ACC112 (cell line): ENCODE results near the gene SCAPER.
"Not testable (repeated sequence)": the region's sequence is repeated elsewhere in the genome, so short reads cannot be mapped to it uniquely, and the experiment has no call there.

Source experiments
- H2AFZ ChIP-seq: fragments of 200-600 bp; sonication (generic); one replicate; pipeline ENCODE4 v1.6.0; 2017; ENCODE audit warnings: antibody characterized with exemption, low read length; ENCODE audit not compliant: unreplicated experiment
- H3K27ac ChIP-seq: fragments of 200-600 bp; sonication (generic); 2 replicates; pipeline ENCODE4 v1.5.1; 2014; ENCODE audit warnings: low read depth, mild to moderate bottlenecking, antibody characterized with exemption, low read length, moderate library complexity
- H3K27me3 ChIP-seq: fragments of 200-600 bp; sonication (generic); 2 replicates; pipeline ENCODE4 v1.6.1; 2014; ENCODE audit warnings: mild to moderate bottlenecking, antibody characterized with exemption, low read length, moderate library complexity, mixed read lengths; ENCODE audit not compliant: insufficient read depth
- H3K36me3 ChIP-seq: fragments of 200-600 bp; sonication (generic); 2 replicates; pipeline ENCODE4 v1.6.1; 2016; ENCODE audit warnings: mild to moderate bottlenecking, antibody characterized with exemption, low read length, moderate library complexity, mixed read lengths; ENCODE audit not compliant: insufficient read depth
- H3K4me1 ChIP-seq: fragments of 200-600 bp; sonication (generic); one replicate; pipeline ENCODE4 v1.6.1; 2016; ENCODE audit warnings: low read length, mixed read lengths; ENCODE audit not compliant: insufficient read depth, unreplicated experiment, control insufficient read depth
- H3K4me3 ChIP-seq: fragments of 200-600 bp; sonication (generic); 2 replicates; pipeline ENCODE4 v1.5.1; 2014; ENCODE audit warnings: mild to moderate bottlenecking, low read depth, low read length
- H3K79me2 ChIP-seq: fragments of 200-600 bp; sonication (generic); one replicate; pipeline ENCODE4 v1.6.0; 2016; ENCODE audit warnings: low read length; ENCODE audit not compliant: control insufficient read depth, unreplicated experiment, insufficient read depth

SCAPER gene

DNA sequence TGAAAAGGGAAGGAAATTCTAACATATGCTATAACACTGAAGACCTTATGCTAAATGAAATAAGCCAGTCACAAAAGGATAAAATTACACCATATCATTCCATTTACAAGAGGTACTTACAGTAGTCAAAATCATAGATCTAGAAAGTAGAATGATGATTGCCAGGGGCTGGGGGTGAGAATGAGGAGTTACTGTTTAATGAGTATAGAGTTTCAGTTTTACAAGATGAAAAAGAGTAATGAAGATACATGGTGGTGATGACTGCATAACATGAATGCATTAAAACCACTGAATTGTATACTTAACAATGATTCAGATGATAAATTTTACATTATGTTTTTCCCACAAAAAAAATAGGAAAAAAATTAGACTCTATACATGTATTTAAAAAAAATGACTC is 152.6 kb downstream of the SCAPER start:
- H2AFZ ChIP-seq, result no peak overlapping the region
- H3K79me2 ChIP-seq, result no peaks in the 10 kb centered on the region
- no peak overlapping the region for H3K27ac ChIP-seq
- no peaks in the 10 kb centered on the region for H3K4me1 ChIP-seq
- H3K4me3 ChIP-seq, result no peak overlapping the region
- no peaks in the 10 kb centered on the region for H3K36me3 ChIP-seq
- no peaks in the 10 kb centered on the region for H3K27me3 ChIP-seq

GRCh38 chr15:76737573-76737972 is 167.6 kb downstream of the SCAPER start:
- no peak overlapping the region for H3K27ac ChIP-seq
- no peak overlapping the region for H2AFZ ChIP-seq
- H3K4me1 ChIP-seq, result no peaks in the 10 kb centered on the region
- H3K4me3 ChIP-seq, result no peak overlapping the region
- H3K27me3 ChIP-seq, result no peaks in the 10 kb centered on the region
- no peaks in the 10 kb centered on the region for H3K36me3 ChIP-seq
- H3K79me2 ChIP-seq, result no peaks in the 10 kb centered on the region

- not testable (repeated sequence) for H3K36me3 ChIP-seq, H2AFZ ChIP-seq, H3K4me3 ChIP-seq, H3K4me1 ChIP-seq, H3K79me2 ChIP-seq, H3K27me3 ChIP-seq, H3K27ac ChIP-seq
These were observed 172.8 kb downstream of the SCAPER start for GRCh38 chr15:76732321-76732720.

DNA sequence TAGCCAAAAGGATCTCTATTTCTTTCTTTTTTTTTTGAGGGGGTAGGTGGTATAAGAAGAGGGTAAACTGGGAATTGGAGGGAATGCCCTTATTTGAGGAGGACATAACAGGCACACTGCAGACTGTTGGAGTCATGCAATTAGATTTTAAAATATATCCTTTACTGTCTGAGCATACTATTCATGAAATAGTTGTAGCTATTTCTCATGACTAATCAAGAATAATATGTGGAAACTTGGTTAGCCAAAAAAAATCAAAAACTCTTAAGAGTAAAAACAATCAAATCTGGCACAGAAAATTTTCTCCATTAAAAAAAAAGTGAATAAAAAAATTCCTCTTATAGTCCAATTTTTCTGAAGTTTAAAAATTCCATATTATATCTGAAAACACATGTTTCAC is 174.9 kb downstream of the SCAPER start:
- peaks cover 6% of the 10 kb centered on the region for H3K36me3 ChIP-seq
- H3K27me3 ChIP-seq, result no peaks in the 10 kb centered on the region
- no peak overlapping the region for H3K4me3 ChIP-seq
- H3K27ac ChIP-seq, result no peak overlapping the region
- no peaks in the 10 kb centered on the region for H3K79me2 ChIP-seq
- no peaks in the 10 kb centered on the region for H3K4me1 ChIP-seq
- H2AFZ ChIP-seq, result no peak overlapping the region

DNA sequence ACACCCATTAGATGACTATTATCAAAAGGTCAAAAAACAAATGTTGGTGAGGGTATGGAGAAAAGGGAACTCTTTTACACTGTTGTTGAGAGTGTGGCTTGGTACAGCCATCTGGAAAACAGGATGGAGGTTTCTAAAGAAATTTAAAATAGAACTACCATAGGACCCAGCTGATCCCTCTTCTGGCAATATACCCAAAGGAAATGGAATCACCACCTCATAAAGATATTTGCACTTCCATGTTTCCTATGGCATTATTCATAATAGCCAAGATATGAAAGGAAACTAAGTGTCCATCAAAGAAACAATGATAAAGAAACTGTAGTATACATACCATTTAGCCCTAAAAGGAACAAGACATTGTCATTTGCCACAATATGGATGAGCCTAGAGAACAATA is 186.3 kb downstream of the SCAPER start:
- Histone ChIP-seq H3K27ac (no peak overlapping the region), H2AFZ (no peak overlapping the region), H3K4me1 (no peaks in the 10 kb centered on the region), H3K27me3 (no peaks in the 10 kb centered on the region), H3K79me2 (no peaks in the 10 kb centered on the region), H3K4me3 (no peak overlapping the region), H3K36me3 (peaks cover 5% of the 10 kb centered on the region; the same call in 1 of the 2 replicates)

- Histone ChIP-seq H2AFZ (no peak overlapping the region), H3K27ac (no peak overlapping the region), H3K4me3 (no peak overlapping the region), H3K27me3 (no peaks in the 10 kb centered on the region), H3K79me2 (no peaks in the 10 kb centered on the region), H3K4me1 (no peaks in the 10 kb centered on the region), H3K36me3 (peaks cover 6% of the 10 kb centered on the region; the same call in 1 of the 2 replicates)
These were observed 190.2 kb downstream of the SCAPER start for GRCh38 chr15:76714950-76715349.

GRCh38 chr15:76711351-76711827 is 193.8 kb downstream of the SCAPER start:
- Histone ChIP-seq H2AFZ (no peak overlapping the region), H3K36me3 (peaks cover 6% of the 10 kb centered on the region; the same call in 1 of the 2 replicates), H3K79me2 (no peaks in the 10 kb centered on the region), H3K27me3 (no peaks in the 10 kb centered on the region), H3K27ac (no peak overlapping the region), H3K4me1 (no peaks in the 10 kb centered on the region), H3K4me3 (no peak overlapping the region)

DNA sequence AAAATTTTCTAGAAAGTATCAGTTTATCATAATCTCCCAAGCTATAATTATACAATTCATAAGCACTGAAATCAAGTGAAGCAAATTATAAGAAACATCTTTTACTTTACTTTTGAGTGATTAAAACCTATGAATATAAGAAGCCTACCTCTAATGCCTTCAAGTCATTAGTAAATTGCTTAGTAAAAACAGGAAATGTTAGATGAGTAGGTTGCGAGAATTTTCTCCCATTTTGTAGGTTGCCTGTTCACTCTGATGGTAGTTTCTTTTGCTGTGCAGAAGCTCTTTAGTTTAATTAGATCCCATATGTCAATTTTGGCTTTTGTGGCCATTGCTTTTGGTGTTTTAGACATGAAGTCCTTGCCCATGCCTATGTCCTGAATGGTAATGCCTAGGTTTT is 201.1 kb downstream of the SCAPER start:
- not testable (repeated sequence) for H2AFZ ChIP-seq, H3K27ac ChIP-seq, H3K79me2 ChIP-seq, H3K4me3 ChIP-seq, H3K36me3 ChIP-seq, H3K27me3 ChIP-seq, H3K4me1 ChIP-seq

DNA sequence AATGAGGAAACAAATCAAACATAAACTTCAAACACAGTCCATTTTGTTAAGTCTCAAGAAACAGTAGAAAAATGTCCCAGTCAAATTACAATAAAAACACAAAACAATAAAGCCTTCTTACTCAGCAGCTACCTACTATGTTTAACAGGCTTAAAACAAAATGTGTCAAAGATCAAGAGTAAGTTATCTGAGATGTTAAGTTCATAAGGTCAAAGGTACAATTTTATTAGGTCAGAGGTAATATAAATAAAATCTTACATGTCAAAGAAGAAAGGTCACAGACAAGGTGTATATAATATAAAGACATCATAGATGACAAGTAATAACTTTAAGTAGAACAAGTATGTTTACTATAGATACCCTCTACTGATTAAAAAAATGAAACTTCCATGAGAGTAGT is 208.3 kb downstream of the SCAPER start:
- H3K27me3 ChIP-seq, result no peaks in the 10 kb centered on the region
- H3K4me3 ChIP-seq, result no peak overlapping the region
- H3K4me1 ChIP-seq, result no peaks in the 10 kb centered on the region
- H3K27ac ChIP-seq, result no peak overlapping the region
- no peaks in the 10 kb centered on the region for H3K79me2 ChIP-seq
- H3K36me3 ChIP-seq, result no peaks in the 10 kb centered on the region
- no peak overlapping the region for H2AFZ ChIP-seq

DNA sequence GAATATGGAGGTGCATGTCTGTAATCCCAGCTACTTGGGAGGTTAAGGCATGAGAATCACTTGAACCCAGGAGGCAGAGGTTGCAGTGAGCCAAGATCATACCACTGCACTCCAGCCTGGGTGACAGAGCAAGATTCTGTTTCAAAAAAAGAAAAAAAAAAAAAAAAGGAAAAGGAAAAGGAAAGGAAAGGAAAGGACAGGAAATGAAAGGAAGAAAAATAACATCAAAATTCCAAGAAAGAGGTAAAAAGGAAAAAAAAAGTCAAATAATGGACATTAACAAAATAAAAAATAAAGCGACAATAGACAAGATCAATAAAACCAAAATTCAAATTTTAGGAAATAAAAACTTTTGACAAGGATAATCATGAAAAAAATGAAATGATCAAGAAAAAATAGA is 212.6 kb downstream of the SCAPER start:
- H3K27me3 ChIP-seq, H3K4me3 ChIP-seq, H3K4me1 ChIP-seq, H3K79me2 ChIP-seq, H3K27ac ChIP-seq, H3K36me3 ChIP-seq, H2AFZ ChIP-seq: not testable (repeated sequence)

GRCh38 chr15:76687592-76687991 is 217.5 kb downstream of the SCAPER start:
- not testable (repeated sequence) for H3K36me3 ChIP-seq, H3K27ac ChIP-seq, H3K4me1 ChIP-seq, H3K79me2 ChIP-seq, H2AFZ ChIP-seq, H3K27me3 ChIP-seq, H3K4me3 ChIP-seq
